WERI-Rb-1 (cell line): Measurements from ENCODE around the gene SORCS2.

Experiments
- DNase-seq: peaks from one replicate; pipeline ENCODE4 v3.0.0-alpha.2; 2020
- H3K27ac ChIP-seq: fragments of 250-450 bp; sonication (Bioruptor Pico); 2 replicates; pipeline ENCODE4 v1.5.1; 2020; ENCODE audit warnings: mild to moderate bottlenecking, moderate library complexity
- H3K27me3 ChIP-seq: fragments of 250-450 bp; sonication (Bioruptor Pico); 2 replicates; pipeline ENCODE4 v1.5.1; 2021; ENCODE audit warnings: mild to moderate bottlenecking, low read depth, moderate library complexity; ENCODE audit not compliant: insufficient read depth, severe bottlenecking
- H3K36me3 ChIP-seq: fragments of 250-450 bp; sonication (Bioruptor Pico); 2 replicates; pipeline ENCODE4 v1.5.1; 2020; ENCODE audit warnings: mild to moderate bottlenecking, moderate library complexity
- H3K4me3 ChIP-seq: 2 replicates; pipeline ENCODE4 v1.5.1; 2011; ENCODE audit warnings: low read depth, mild to moderate bottlenecking, control low read depth, low read length
- H3K9me3 ChIP-seq: fragments of 250-450 bp; sonication (Bioruptor Pico); 2 replicates; pipeline ENCODE4 v1.5.1; 2021; ENCODE audit warnings: mild to moderate bottlenecking, moderate library complexity; ENCODE audit not compliant: severe bottlenecking
- CTCF ChIP-seq: IDR thresholded peaks from 2 replicates; pipeline ENCODE4 v1.5.1; 2011; ENCODE audit warnings: low read depth, mild to moderate bottlenecking, control low read depth, inconsistent platforms, low read length

Gene SORCS2

GRCh38 chr4:7673121-7673520 lies 480.8 kb downstream of the SORCS2 start:
- H3K27ac ChIP-seq: no peak overlapping the region
- H3K4me3 ChIP-seq: no peak overlapping the region
- H3K27me3 ChIP-seq: no peaks in the 10 kb centered on the region
- no peak for DNase-seq
- H3K9me3 ChIP-seq: no peaks in the 10 kb centered on the region
- no peak for TF ChIP-seq CTCF
- peaks cover 10% of the 10 kb centered on the region; the same call in 1 of the 2 replicates for H3K36me3 ChIP-seq

DNA sequence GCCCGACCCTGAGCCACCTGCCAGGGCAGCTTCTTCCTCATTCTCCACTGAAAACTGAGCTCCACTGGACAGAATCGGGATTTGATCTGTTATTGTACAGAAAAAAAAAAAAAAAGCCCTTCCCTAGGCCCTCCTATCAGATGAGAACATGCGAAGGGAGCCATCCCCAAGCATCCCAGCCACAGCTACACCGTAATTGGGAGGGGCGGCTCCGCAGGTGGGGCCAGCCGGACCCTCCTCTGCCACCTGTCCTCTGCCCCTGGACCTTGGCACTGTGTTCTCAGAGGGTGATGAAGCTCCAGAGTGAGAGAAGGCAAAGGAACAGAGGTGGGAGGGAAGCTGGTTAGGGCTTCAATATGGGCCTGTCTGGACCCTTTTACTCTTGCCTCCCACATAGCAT lies 482.4 kb downstream of the SORCS2 start:
- no peak for TF ChIP-seq CTCF

GRCh38 chr4:7675136-7675535 lies 482.8 kb downstream of the SORCS2 start:
- TF ChIP-seq CTCF: no peak
- no peaks in the 10 kb centered on the region for H3K27me3 ChIP-seq
- no peaks in the 10 kb centered on the region; the same call in 1 of the 2 replicates for H3K36me3 ChIP-seq
- no peak for DNase-seq
- no peaks in the 10 kb centered on the region for H3K9me3 ChIP-seq
- no peak overlapping the region for H3K27ac ChIP-seq
- no peak overlapping the region for H3K4me3 ChIP-seq

More for the DNA sequence above, 482.4 kb downstream of the SORCS2 start:
- H3K36me3 ChIP-seq: peaks cover 3% of the 10 kb centered on the region; the same call in 1 of the 2 replicates
- no peaks in the 10 kb centered on the region for H3K27me3 ChIP-seq
- no peak for DNase-seq
- H3K9me3 ChIP-seq: no peaks in the 10 kb centered on the region
- no peak overlapping the region for H3K27ac ChIP-seq
- no peak overlapping the region for H3K4me3 ChIP-seq

- no peak overlapping the region for H3K4me3 ChIP-seq
- TF ChIP-seq CTCF: no peak
- H3K27ac ChIP-seq: no peak overlapping the region
- H3K36me3 ChIP-seq: peaks cover 1% of the 10 kb centered on the region; the same call in 1 of the 2 replicates
- H3K27me3 ChIP-seq: no peaks in the 10 kb centered on the region
- DNase-seq: no peak
- peaks cover 2% of the 10 kb centered on the region for H3K9me3 ChIP-seq
Measured at GRCh38 chr4:7675612-7676320, 483.4 kb downstream of the SORCS2 start.

GRCh38 chr4:7676398-7676922 lies 484.1 kb downstream of the SORCS2 start:
- no peak for DNase-seq
- TF ChIP-seq CTCF: no peak
- no peaks in the 10 kb centered on the region for H3K27me3 ChIP-seq

More at GRCh38 chr4:7676398-7676922, 484.1 kb downstream of the SORCS2 start:
- Histone ChIP-seq H3K27ac (no peak overlapping the region), H3K4me3 (no peak overlapping the region), H3K9me3 (peaks cover 7% of the 10 kb centered on the region), H3K36me3 (peaks cover 8% of the 10 kb centered on the region)
